Activated CD4-positive, alpha-beta T cell treated with anti-CD3 and anti-CD28 coated beads, Interleukin-2, Interleukin-4, amounts not matched to agents 100 ng/mL and 50 ng/mL, durations not matched to agents 16 hours and 8 hours (primary cell): Measurements from ENCODE around the gene CCNJL.

ENCODE experiments used
- DNase-seq: peaks from one replicate; pipeline ENCODE4 v3.0.0-alpha.2; 2020; ENCODE audit warnings: low spot score

Gene CCNJL

DNA sequence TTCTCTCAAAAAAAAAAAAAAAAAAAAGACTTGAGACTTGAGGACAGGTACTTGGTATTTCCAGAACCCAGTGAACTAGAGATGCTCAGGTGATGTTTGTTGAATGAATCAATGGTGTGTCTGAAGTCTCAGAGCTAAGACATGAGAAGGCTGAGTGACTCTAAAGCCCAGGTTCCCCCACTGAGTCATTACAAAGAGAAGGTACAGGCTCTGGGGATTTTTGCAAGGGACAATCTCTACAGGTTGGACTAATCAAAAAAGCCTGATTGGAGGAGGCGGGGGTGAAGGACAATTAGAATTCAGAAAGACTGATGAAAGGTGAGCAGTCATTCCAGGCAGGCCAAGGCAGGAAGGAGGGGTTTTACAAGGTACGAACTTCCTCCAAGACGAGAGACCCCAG lies 91.3 kb downstream of the CCNJL start:
- DNase-seq = no peak

DNA sequence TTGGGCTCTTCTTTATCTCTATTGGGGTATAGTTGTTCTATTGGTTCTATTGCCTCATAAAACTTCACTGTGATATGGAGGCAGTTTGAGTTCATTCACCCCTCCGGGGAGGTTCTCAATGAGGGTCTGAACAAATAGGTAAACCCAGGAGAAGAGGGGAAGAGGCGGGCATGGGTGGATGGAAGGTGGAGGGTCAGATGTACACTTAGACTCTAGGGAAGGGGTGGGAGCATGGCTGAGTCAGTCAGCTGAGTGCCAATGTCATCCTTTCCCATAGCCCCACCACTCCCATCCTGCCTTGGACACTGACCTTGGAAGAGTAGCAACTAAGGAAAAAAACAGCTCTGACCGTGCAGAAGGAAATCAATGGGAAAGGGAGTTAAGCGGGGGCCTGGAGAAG lies 93.0 kb downstream of the CCNJL start:
- no peak for DNase-seq

DNA sequence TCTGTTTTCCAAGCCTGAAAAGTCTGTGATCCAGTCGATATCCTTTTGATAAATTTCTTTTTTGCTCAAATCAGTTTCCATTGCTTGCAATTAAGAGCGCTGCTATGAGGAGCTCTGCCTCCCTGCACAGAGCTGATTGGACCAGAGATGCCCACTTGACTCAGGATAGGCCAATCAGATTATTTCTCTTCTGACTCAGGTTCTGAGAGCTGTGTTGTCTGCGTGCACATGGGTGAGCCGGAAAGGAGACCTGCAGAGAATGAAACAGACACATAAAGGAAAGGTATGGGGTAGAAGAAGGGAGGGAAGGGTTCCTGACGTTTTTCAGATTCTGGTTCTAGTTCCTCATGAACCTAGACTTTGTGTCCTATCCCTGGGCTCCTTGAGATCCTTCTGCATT lies 98.8 kb downstream of the CCNJL start:
- DNase-seq = no peak

DNA sequence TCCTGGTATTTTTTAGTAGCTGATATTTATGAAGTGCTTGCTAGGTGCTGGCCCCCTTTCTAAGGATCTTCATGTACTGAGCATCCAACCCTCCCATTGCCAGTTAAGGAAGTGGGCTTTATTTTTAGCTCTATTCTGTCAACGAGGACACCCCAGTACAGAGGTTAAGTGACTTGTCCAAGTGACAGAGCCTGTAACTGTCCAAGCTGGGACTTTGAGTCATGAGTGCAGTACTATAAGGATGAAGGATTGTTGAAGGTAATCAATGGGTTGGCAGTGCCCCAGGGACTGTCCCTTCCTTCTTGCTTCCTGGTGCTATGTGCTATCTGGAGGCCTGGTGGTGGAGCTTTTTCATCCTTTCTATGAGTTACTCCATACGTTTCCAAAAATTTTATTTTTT lies 101.0 kb downstream of the CCNJL start:
- no peak for DNase-seq

DNA sequence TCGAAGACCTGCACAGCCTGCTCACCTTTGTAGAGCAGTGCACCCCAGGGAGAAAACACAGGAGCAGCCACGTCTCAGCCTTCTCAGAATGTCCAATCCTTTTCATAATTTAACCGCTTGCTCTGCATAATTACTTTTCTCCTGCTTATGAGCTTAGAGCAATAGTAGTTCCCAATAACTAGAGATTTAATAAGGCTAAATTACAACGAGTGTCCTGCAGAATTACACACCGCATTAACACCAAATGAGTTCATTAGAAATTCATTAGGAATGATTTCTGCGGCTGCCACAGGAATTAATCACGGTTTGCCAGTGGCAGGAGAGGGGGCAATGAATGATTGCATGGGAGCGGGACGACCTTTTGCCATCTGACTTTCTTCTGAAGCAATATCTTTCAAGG lies 101.8 kb downstream of the CCNJL start:
- DNase-seq = no peak

DNA sequence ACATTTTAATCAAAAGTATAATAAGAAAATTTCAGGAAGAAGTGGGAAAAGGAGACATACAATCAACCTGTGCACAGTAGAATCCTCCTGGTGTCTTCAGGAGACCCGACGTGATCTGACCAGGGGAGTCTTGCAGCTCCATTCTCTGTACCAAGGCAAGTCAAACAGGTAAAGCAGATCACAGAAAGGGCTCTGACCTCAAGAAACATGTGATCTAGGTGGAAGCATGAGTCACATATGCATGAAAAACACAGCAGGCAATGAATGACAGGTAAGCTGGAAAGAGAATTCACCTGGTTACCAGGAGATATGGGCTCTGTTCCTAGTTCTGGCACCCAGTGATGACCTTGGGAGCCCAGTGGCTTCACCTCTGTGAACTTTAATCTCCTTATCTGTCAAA lies 102.4 kb downstream of the CCNJL start:
- DNase-seq = no peak

DNA sequence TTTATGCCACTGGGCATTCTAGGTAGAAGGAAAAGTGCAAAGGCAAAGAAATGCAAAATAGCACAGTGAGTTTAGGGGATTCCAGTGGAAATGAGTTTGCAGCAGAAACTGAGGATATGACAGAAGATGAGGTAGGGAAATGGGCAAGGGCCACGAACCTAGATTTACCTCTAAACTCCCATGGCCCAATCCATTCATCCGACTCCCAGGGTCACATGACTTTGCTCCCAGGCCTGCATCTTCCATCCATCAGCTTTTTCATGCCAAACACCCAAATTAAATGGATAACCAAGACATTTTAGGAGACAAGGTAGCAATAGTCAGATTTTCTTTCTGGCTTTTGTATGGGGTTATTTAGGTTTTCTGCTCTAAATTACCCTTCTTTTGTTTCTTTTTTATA lies 105.3 kb downstream of the CCNJL start:
- DNase-seq = no peak
